ENCODE measurements around the gene DNAJC4. TPM values are rescaled to one million over a fixed set of nuclear protein-coding genes. Genes with fewer than 3 reads are reported as not detected.
A peak's percentile ranks its signal among the peaks of the same experiment; 100 is the strongest.

The DNAJC4 gene
- total and polyA plus RNA-seq, 2 of the 8 experiments (the other 6 are each of a cell fraction or from before 2014, with no cell fraction given), result 14.6 to 31.0 TPM

DNA sequence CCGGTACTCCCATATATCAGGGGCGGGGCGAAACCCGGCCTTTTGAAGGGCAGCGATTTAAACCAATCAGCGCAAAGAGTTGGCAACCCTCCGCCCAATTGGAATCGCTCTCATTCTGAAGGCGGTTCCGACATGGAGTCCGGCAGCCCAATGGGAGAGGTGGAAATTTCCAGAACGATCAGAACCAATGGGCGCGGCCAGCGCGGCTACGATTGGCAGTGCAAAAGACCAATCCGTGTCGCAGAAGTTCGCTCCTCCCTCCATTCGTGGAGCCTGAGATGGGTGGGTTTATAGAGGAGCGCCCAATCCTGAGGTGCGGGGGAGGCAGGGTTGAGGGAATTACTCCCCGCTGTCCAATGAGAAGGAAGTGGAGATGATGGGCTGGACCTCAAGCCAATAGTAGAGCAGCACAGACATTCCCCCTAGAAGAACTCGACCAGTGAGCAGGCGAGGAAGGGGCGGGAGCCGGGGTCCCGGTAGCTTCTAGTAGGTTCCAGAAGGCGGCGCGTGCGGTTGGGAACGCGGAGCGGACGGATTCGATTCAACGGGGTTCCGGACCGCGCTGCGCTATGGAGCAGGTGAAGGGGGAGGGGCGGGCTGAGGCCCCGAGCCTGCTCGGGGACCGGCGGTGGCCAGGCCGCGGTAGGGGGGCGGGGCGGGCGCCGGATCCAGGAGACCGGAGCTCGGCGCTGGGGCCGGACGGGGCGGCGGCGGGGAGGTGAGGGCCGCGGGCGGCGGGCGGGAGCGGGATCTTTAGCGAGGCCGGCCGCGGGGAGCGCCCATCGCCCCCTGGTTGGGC lies 44.5 kb upstream of the DNAJC4 start, which contains the start of gene STIP1 (continued):
- TF ChIP-seq CEBPB (IDR thresholded peaks at IDR 0.05; ENCODE audit: low read depth, low read length) (no peak), POU5F1 (IDR thresholded peaks at IDR 0.05; ENCODE audit: low read depth, low read length) (no peak), CBX5 (IDR thresholded peaks at IDR 0.05; ENCODE audit: low read depth, low read length) (no peak), BRCA1 (IDR thresholded peaks at IDR 0.05; ENCODE audit: low read depth, low read length) (no peak), TAF7 (optimal IDR thresholded peaks at IDR 0.05; ENCODE audit: borderline replicate concordance, low read depth, low read length) (peak; percentile 79), GABPA (IDR thresholded peaks at IDR 0.05; ENCODE audit: borderline replicate concordance, insufficient read depth, low read length) (no peak; the same call in 1 of the 2 replicates)
- TF ChIP-seq, protein P1, sequence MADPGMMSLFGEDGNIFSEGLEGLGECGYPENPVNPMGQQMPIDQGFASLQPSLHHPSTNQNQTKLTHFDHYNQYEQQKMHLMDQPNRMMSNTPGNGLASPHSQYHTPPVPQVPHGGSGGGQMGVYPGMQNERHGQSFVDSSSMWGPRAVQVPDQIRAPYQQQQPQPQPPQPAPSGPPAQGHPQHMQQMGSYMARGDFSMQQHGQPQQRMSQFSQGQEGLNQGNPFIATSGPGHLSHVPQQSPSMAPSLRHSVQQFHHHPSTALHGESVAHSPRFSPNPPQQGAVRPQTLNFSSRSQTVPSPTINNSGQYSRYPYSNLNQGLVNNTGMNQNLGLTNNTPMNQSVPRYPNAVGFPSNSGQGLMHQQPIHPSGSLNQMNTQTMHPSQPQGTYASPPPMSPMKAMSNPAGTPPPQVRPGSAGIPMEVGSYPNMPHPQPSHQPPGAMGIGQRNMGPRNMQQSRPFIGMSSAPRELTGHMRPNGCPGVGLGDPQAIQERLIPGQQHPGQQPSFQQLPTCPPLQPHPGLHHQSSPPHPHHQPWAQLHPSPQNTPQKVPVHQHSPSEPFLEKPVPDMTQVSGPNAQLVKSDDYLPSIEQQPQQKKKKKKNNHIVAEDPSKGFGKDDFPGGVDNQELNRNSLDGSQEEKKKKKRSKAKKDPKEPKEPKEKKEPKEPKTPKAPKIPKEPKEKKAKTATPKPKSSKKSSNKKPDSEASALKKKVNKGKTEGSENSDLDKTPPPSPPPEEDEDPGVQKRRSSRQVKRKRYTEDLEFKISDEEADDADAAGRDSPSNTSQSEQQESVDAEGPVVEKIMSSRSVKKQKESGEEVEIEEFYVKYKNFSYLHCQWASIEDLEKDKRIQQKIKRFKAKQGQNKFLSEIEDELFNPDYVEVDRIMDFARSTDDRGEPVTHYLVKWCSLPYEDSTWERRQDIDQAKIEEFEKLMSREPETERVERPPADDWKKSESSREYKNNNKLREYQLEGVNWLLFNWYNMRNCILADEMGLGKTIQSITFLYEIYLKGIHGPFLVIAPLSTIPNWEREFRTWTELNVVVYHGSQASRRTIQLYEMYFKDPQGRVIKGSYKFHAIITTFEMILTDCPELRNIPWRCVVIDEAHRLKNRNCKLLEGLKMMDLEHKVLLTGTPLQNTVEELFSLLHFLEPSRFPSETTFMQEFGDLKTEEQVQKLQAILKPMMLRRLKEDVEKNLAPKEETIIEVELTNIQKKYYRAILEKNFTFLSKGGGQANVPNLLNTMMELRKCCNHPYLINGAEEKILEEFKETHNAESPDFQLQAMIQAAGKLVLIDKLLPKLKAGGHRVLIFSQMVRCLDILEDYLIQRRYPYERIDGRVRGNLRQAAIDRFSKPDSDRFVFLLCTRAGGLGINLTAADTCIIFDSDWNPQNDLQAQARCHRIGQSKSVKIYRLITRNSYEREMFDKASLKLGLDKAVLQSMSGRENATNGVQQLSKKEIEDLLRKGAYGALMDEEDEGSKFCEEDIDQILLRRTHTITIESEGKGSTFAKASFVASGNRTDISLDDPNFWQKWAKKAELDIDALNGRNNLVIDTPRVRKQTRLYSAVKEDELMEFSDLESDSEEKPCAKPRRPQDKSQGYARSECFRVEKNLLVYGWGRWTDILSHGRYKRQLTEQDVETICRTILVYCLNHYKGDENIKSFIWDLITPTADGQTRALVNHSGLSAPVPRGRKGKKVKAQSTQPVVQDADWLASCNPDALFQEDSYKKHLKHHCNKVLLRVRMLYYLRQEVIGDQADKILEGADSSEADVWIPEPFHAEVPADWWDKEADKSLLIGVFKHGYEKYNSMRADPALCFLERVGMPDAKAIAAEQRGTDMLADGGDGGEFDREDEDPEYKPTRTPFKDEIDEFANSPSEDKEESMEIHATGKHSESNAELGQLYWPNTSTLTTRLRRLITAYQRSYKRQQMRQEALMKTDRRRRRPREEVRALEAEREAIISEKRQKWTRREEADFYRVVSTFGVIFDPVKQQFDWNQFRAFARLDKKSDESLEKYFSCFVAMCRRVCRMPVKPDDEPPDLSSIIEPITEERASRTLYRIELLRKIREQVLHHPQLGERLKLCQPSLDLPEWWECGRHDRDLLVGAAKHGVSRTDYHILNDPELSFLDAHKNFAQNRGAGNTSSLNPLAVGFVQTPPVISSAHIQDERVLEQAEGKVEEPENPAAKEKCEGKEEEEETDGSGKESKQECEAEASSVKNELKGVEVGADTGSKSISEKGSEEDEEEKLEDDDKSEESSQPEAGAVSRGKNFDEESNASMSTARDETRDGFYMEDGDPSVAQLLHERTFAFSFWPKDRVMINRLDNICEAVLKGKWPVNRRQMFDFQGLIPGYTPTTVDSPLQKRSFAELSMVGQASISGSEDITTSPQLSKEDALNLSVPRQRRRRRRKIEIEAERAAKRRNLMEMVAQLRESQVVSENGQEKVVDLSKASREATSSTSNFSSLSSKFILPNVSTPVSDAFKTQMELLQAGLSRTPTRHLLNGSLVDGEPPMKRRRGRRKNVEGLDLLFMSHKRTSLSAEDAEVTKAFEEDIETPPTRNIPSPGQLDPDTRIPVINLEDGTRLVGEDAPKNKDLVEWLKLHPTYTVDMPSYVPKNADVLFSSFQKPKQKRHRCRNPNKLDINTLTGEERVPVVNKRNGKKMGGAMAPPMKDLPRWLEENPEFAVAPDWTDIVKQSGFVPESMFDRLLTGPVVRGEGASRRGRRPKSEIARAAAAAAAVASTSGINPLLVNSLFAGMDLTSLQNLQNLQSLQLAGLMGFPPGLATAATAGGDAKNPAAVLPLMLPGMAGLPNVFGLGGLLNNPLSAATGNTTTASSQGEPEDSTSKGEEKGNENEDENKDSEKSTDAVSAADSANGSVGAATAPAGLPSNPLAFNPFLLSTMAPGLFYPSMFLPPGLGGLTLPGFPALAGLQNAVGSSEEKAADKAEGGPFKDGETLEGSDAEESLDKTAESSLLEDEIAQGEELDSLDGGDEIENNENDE (IDR thresholded peaks at IDR 0.05; ENCODE audit: insufficient replicate concordance, low read length), result no peak

Measured in H1 (cell line).